Endothelial cell of hepatic sinusoid (primary cell): ENCODE results near the gene ADARB2.
"Not testable (repeated sequence)": the region's sequence is repeated elsewhere in the genome, so short reads cannot be mapped to it uniquely, and the experiment has no call there.

Experiments
- in situ Hi-C: cut with HindIII; loops from 2 replicates; pipeline ENCODE4 v1.10.0; 2017; ENCODE audit warnings: low sequenced_read_pairs

The ADARB2 gene

DNA sequence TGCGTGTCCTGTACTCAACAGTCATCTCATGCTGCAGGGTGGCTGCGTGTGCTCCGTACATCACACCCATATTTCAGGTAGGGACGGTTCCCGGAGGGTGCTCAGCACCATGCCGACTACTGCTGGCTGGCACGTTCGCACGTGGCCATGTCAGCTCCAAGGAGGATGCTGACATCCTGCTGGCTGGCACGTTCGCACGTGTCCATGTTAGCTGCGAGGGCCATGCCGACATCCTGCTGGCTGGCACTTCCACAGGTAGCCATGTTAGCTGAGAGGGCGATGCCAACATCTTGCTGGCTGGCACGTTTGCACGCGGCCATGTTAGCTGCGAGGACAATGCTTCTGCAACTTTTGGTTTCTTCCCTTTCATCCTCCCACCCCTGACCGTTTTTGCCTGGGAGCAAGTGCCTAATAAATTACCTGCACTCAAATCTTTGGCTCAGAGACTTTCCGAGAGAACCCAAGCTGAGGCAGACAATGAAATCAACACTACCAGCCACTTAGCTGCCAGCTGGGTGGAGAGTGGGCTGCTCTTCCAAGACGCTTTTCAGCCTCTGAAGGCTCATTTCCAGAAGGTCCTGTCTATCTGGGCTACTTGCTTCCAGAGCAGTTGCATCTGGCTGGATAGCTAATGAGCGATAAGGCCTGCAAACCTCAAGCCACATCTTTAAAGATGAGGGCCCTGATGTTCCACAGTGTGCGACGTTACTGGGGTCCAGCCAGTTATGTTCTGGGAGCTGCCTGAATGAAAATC, 576.6 kb downstream of the ADARB2 start:
- in situ Hi-C loops: no loop called here

DNA sequence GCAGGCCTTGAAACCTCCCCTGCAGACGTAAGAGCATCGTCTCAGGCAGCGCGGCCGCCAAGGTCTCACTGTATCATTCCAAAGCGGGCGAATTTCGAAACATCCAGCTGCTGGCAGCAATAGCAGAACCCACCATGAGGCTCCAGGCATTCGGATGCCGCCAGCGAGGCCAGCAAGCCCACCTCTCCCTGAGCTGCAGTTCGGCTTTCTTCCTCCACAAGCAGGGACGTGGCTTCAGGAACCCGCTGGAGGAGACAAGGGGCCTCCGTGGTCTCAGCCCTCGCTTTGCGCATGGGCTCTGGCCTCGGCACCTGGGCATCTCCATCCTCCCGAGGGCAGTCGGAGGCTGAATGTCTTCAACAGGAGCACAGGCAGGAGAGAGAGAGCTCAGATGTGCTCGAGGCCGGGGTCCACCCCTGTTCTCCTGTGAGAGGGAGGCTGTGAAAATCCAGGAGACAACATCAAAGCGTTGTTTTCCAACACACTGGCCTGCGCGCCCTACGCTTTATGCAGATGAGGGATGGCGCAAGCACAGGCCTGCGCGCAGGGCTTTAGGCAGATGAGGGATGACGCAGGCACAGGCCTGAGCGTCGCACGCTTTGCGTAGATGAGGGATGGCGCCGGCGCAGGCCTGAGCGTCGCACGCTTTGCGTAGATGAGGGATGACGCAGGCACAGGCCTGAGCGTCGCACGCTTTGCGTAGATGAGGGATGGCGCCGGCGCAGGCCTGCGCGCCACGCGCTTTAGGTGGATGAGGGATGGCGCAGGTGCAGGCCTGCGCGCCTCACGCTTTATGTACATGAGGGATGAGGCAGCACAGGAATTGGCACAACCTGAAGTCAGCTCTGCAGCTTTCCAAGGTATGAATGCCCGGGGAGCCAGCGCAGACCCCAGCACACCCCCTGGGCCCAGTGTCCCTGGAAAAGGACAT, 577.9 kb downstream of the ADARB2 start:
- in situ Hi-C loops: no loop called here

- in situ Hi-C loops: not testable (repeated sequence)
Observed at GRCh38 chr10:1158536-1158935, 578.8 kb downstream of the ADARB2 start.

DNA sequence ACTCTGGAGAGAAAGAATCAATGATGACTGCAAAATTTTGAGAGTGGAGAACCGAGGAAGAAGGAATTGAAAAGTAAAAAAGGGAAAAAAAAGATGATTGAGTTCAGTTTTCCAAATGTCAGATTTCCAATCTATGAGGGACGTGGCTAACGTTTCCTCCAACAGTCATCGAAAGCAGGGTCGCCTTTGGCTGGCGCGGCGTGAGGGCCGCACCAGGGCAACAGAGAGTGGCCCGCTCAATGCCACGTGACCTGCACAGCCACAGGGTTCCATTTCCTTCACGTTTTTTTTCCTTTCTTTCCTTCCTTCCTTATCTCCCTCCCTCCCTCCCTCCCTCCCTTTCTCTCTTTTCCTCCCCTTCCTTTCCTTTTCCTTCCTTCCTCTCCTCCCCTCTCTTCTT, 579.3 kb downstream of the ADARB2 start:
- in situ Hi-C loops: no loop called here

DNA sequence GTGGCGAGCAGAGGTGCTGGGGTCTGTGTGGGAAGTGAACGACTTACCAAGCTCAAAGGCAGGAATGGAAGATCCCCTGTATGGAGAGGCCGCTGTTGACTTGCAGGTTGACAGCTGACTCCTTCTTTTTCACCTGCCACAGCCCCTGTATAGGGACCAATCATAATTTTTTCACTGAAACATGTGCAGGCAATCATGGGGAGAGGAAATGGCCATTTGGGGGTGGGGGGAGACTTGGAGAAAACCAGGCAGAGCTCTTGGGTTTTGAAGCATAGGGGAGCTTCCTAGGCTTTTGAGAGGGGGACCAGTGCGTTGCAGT, 579.8 kb downstream of the ADARB2 start:
- in situ Hi-C loops: no loop called here

DNA sequence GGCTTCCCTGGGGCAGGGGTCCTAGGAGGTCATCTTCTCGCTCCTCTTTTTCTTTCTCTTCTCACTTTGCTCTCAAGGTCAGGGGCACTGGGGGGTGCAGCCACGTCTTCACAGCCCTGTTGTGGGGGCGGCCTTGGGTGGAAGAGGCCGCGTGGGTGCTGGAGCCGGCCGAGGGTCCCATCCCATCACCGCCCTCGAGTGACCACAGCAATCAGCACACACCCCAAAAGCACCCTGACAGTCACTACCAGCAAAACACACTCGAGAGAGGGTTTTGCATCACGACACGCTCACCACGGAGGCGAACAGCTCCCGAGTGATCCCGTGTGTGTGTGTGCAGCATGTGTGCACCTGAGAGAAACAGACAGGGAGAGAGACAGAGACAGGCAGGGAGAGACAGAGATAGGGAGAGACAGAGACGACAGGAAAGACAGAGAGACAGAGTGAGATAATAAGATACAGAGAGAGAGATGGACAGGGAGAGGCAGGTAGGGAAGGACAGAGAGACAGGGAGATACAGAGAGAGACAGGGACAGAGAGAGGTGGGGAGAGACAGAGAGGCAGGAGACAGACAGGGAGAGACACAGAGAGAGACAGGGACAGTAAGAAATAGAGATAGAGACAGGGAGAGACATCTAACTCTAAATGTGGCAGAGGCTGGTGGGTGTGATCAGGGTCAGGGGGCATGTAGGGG, 580.3 kb downstream of the ADARB2 start:
- in situ Hi-C loops: no loop called here

- in situ Hi-C loops: no loop called here
Observed at GRCh38 chr10:1156616-1156886, 580.8 kb downstream of the ADARB2 start.

DNA sequence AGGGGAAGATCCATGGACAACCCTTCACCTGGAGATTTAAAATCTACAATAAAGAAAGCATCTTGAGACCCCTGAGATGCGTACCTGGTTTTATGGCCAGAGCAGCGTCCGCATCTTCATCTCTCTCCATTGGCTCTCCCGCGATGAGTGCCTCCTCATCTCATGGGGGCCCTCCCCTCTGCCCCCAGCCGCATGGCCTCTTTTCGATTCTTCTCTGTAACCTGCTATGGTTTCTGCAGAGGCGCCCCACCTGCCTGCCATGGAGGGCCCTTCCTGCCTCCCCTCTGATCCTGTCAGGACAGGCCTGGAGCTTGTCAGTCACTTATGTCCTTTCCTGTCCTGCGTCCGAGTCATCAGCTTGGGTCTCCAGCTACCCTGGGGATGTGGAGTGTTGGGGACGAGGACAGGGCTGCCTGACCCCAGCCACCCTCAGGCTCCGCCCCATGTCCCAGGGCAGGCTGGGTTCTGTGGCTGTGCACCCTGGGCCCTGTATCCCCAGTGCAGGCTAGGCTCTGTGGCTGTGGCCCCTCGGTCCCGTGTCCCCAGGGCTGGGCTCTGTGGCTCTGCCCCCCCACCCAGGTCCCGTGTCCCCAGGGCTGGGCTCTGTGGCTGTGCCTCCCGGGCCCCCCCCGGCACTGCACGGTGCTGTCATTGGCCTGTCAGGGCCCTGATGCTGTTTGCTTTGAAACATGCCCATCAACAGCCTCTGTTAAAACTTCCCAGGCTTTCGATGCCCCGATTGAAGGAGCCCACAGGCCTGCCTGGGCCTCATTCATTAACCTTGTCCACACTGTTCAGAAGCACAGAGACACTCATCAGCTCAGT, 581.3 kb downstream of the ADARB2 start:
- in situ Hi-C loops: no loop called here

DNA sequence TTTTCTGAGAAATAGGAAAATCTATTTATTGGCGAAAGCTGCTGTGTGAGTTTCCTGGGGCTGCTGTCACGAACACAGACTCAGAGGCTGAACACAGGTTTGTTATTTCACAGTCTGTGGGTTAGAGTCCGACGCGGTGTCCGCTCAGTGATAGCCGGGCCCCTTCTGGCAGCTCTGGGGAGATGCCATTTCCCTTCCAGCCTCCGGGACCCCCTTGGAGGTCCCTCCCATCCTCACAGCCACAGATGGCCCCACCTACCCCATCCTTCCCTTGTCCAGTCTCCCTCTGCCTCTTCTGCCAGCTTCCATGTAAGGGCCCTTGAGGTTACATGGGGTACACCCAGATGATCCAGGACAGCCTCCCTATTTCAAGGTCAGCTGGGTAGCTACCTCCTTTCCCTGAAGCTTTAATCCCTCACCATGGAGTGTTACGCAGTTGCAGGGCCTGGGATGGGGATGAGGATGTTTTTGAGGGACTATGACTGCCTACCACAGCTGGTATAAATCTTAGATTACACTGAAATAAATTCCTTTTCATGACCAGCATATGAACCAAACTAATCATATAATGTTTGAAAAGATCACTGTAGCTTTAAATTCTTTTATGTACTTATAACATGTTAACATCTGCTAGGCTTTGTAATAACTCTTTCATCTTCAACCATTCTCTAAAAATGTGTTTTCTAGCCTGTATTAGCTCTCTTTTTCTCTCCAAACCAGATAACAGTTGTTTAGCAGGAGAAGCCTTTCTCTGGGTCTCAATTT, 582.6 kb downstream of the ADARB2 start:
- in situ Hi-C loops: no loop called here

DNA sequence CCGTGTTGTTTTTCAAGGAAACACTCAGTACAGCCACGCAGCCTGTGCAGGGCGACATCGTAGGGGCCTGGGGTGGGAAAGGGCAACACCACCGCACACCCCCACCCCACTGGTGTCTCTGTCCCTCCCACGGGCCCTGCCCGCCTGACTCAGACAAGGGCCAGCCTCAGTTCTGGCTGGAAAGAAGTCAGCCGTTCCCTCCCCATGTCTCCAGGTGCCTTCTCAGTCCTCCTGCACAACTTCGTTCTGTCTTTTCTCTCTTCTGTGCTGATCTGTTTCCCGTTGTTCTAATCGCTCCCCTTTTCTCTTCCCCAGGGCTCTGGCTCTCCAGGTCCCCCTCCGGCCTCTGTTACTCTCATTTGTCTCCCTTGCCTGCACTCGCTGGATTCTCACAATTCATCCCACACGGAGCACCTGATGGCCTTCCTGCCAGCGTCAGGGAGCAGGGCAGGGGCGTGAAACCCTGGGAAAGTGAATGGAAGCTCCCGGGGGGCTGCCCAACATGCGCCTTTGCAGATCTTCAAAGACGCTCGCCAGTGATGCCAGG, 583.4 kb downstream of the ADARB2 start:
- in situ Hi-C loops: no loop called here

DNA sequence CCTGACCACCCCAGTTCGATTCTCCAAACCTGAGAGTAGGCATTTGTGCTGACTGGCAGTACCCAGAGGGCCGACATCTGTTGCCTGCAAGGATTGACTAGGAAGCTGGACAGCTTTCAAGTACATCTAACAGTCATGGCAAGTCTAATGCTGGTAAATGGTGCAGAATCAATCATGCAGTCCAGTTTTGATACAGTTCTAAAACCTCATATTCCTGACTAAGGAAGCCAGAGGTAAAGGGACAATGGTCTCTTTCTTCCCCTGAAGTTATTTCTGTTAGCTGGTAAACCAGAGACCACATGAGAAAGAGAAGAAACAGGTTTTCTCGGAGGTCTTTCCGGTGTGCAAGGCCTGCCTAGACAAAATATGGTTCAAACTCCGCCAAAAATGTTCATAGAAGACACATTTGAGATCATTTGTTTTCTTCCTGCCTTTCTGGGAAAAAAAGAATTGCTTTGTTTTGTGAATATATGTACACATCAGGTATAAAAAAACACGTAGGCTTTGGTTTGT, 584.0 kb downstream of the ADARB2 start:
- in situ Hi-C loops: no loop called here

DNA sequence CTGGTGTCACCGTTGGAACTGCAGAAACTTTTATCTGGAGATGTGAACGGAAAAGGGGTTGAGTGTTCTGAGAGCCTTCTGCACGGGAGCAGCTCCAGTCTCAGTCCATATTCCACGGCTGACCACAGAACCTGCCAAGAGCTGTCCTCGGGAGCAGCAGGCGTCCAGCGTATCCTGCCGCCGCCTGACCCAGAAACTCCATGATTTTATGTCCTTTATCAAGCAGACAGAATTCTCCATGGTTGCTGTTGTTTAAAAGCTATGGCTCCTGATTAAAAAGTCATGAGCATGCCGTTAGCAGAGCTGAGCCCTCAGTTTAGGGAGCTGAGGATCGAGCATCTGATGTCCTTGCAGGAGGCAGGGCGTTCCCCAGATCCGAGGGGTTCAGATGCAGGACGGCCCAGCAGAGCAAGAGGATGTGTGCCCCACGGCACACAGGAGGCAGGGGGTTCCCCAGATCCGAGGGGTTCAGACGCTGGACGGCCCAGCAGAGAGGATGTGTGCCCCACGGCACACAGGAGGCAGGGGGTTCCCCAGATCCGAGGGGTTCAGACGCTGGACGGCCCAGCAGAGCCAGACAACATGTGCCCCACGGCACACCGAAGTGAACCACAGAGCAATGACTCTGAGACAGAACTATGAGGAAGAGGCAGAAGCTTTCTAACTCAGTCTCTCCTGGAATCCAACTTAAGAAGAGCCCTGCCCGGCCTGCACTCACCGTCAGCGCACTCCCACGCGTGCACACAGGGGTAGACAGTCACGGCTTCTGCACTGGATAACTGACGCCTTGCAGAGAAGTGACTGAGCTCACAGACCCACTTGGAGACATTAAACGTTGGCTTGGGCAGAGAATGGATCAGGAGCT, 584.7 kb downstream of the ADARB2 start:
- in situ Hi-C loops: no loop called here

DNA sequence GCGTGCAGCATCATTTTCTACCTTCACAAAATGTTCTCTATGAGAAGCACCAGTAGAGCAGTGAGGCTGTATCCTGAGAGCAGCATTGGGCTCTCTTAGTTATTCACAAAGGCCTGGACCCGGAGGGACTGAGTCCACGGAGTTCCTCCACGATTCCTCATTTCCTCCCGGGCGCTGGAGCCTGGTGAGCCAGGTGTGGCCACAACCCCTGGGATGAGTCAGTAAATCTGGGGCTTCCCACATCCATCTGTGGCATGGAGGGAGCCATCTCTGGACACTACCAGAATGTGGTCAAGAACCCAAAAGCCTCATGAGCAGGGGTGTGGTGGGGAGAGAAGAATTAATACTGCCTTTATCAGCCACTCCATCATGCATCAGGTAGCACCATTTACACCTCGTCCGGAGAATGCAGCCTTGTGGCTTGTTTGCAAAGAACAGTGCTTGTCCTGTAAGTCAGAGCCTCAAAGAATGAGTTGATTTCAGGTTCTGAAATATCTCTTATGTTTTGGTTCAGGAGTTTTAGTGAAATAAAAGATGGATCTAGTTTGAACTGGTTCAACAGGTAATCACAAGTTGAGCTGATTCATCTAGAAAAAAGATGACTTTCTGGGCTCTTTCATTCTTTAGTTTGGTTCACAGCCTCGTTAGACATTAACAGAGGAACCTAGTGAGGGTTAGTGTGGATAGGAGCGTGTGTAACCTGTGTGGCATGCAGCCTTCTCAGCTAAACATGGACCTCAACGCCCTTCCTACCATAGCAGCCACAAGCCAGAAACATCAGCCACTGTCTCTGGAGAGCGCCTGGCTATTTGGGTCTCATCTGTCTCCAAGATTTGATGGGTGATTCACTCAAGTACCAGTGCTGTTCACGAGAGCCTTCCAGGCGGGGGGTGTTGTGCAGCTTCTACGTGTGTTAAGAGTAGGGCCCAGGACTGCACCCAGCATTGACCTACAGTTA, 586.0 kb downstream of the ADARB2 start:
- in situ Hi-C loops: no loop called here

- in situ Hi-C loops: no loop called here
Observed at GRCh38 chr10:1150638-1150955, 586.7 kb downstream of the ADARB2 start.

DNA sequence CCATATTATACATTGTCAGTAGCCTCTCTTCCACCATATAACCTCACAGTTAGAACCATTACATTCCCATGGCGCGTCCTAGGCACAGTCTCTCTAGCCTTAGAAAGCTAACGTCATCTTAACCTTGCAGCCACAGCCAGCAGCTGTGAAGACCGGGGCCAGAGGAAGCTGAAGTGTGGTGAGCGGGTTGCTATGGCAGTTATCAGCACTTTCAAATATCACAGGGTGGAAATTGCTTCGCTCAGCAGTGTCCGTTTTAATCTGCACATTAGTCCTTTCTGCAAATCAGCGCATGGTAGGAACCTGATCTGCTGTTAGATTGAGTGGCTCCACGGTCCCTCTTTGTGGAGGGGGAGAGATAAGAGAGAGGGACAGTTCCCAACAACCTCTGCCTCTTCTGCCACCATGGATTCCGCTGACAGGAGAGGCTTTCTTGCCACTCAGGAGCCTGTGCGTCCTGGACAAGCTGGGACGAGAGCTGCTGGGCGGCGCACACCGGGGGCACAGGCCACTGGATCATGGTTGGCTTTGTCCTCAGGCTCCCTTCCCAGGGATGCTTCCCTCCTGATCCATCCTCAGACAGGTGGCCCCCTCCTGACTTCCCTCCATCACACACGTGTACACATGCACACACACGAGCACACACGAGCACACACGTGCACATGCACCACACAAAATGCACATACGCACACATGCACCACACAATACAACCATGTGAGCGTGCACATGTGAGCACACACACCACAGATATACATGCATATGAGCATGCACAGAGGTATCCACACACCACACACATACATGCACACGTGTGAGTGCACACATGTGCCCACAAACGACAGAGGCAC, 587.3 kb downstream of the ADARB2 start:
- in situ Hi-C loops: no loop called here

- in situ Hi-C loops: no loop called here
Observed at GRCh38 chr10:1148855-1149605, 588.3 kb downstream of the ADARB2 start.
